HG03139 (cell line): ENCODE measurements around the gene LNP1.
"Not testable (repeated sequence)": the region's sequence is repeated elsewhere in the genome, so short reads cannot be mapped to it uniquely, and the experiment has no call there.

Experiments
- ATAC-seq: cut with Tn5 transposase; IDR thresholded peaks from one replicate; pipeline ENCODE4 v1.9.1; 2021; ENCODE audit not compliant: unreplicated experiment

Gene LNP1

DNA sequence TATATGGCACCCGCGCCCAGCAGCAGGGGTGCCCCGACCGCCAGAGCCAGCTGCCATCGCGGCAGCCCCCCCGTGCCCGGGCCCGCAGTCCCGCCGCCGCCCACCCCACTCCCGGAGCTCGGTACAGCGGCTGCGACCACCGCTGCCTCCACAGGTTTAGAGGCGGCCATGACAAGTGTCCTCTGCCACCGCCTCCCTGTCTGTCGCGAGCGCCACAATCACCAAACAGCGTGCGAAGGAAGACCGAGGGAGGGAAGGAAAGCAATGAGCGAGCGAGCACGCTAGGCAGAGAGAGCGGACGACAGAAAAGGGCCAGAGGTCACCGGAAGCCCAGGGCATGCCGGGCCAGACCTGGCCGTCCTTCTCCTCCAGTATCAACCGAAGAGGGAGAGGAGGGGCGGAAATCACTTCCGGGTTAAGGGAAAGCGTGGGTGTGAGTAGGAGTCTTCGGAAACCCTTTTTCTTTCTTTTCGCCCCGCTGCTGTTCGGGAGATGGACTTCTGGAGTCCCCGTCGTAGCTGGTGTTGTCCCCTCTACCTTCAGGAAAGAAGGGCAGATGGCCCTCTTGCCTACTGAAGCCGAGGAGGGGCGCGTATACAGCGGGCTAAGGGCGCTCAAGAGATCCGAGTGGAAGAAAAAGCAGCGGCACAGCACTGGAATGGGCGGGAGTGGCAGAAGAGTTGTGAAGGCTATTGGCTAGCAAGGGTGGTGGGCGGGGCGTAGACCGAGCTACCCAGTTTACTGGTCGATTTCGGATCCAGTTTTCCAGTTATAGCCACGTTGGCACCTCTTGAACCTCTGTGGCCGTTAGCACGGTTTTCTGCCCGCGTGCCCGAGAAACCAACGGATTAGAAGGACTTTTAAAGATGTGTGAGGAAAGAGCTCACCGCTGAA, at the start of gene LNP1, which contains the start of gene TOMM70:
TSS of gene LNP1 (plus strand) at position 760 of the 894 bp plus-strand sequence. CDS start 28,191 bp downstream, outside the sequence.
TSS of gene TOMM70 (minus strand) at position 310 of the 894 bp plus-strand sequence. CDS start at position 170, 140 bp downstream.
- ATAC-seq = peak; percentile 92

- ATAC-seq = not testable (repeated sequence)
These were observed 49.6 kb upstream of the LNP1 start for GRCh38 chr3:100351770-100352169.

GRCh38 chr3:100352296-100353231, 48.8 kb upstream of the LNP1 start:
- no peak for ATAC-seq

DNA sequence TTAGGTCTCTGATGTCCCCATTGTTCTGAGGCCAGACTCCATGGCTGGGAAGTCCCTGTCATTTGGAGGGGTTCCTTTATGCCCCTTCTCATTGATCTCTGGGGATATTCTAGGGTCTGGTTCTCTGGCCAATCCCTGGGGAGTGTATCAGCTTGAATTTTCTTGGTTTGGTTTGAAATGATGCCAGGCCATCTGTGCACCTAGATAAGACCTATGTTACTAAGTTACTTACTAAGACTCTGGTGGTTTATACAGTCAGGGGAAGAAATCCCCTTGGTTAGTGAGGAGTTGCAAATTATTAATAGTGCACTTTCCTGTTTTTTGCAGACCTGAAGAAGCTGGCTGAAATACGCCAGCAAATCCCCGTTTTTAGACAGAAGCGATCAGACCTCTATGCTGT, 46.5 kb upstream of the LNP1 start:
- no peak for ATAC-seq

DNA sequence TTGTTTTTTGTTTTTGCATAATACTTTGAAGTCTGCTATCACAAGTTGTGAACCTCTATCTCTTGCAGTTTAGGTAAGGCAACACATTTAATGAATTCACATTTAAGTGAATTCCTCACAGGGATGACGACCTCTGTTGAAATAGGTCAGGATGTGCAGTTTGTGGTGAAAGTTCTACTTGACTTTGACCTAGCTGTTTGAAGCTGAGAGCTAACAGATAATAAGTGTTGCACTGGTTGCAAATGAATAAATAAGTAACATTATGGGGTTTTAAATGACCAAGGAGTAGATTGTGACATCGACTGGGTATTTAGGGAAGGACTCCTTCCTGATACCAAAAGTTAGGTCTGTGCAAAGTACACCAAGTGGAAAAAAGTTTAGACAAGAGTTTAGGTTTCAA, 42.9 kb upstream of the LNP1 start:
- ATAC-seq = no peak

DNA sequence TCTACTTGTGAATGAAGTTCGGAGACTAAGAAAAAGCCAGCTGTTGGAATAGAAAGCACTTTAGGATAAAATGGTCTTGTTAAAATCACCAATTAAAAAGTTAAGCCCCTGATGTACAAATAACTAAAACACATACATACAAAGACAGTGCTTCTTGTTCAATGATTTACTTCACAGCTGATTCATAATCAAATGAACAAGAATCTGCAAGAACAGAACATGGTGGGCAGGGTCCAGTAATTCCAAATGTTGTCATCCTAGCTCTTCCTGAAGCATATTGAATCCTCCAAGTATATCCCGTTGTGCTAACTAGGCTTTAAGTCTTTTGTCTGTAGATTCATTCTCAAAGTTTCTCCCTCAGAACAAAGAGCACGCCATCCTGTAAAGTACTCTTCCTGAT, 42.3 kb upstream of the LNP1 start:
- ATAC-seq = no peak

DNA sequence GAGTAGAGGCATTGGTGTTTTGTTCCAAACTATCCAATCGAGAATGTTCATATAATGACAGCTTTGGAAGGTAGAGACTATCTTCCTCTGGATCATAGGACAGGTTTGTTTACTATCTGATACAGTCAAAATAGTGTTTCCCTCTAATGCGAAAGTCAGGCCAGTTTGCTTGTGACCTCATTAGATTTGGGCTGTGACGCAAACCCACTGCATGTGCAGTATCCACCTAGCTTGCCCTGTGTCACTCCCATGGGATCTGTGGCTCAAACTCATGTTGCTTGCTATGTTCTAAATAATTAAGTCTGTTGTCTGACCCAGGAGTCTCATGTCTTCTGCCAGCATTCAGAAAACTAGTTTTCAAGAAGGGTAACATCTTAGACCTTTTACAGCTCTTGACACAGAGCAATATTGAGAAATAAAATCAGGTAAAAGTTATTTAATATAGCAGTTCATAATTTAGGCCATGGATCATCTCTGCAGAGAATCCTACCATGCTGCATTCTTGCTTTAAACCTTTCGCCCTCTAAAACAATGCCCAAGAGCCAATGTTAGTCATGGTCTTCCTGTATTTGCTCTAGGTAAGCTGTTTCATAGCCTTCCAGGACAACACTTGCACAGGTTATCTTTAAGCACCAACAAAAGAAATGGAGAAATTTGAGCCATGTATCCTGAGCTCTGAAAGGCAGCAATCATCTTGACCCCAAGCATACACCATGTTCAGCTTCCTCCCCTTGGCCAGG, 40.4 kb upstream of the LNP1 start:
- ATAC-seq = no peak

DNA sequence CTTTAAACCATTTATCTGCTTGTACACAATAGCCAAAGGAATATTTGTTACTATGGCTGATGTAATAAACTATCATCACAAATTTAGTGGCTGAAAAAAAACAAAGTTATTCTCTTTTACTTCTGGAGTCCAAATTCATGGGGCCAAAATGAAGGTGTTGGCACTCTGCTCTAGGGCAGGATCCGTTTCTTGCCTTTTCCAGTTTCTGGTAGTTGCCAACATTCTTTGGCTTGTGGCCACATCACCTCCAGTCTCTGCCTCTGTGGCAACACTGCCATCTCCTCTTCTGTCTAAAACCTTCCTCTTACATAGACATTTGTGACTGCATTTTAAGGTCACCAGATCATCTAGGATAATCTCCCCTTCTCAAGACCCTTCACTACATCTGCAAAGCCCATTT, 39.4 kb upstream of the LNP1 start:
- ATAC-seq = no peak

- ATAC-seq = no peak
These were observed 36.9 kb upstream of the LNP1 start for GRCh38 chr3:100364421-100364820.

GRCh38 chr3:100366424-100366823, 34.9 kb upstream of the LNP1 start:
- no peak for ATAC-seq

GRCh38 chr3:100368441-100368840, 32.9 kb upstream of the LNP1 start:
- no peak for ATAC-seq

DNA sequence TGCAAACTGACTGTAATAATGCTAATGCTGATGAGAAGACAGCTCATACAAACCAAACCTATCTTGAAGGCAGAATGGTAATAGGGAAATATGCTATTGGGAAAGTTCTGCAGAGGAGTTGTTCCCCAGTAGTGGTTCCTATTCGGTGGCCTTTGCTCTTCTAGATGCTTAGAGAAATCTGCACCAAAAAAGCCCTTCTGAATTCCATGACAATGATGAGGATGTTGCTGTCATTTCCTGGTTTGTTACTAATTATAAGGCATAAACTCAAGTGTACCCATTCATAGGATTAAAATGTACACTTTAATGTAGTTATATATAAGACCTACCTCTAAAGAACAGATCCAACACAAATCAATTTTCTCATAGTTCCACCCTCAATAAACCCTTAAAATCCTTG, 30.6 kb upstream of the LNP1 start:
- ATAC-seq = no peak

DNA sequence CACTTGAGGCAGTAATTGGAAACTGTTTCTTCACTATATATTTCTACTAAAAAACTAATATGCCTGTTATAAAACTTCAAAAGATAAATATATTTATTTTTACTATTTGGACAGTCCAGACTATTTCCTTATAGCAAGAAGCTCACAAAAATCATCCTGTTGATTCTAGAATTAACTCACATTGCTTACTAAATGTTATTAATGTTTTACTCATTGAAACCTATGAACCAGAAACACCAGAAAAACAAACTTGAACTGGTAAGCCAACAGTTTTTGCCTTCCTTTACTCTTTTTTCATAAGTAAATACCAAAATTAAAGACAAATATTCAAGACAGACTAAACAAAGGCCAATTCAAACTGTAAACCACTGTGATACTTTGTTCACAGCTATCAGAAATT, 26.8 kb upstream of the LNP1 start:
- no peak for ATAC-seq

DNA sequence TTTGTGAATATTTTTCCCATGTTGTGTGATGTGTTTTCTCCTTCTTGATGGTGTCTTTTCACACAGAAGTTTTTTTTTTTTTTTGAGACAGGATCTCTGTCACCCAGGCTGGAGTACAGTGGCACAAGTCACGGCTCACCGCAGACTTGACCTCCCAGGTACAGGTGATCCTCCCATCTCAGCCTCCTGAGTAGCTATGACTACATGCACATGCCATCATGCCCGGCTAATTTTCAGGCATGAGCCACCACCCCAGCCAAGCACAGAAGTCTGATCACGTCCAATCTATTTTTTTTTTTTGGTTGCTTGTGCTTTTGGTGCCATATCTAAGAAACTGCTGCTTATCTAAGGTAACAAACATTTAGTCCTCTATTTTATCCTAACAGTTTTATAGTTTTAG, 25.0 kb upstream of the LNP1 start:
- ATAC-seq = no peak

DNA sequence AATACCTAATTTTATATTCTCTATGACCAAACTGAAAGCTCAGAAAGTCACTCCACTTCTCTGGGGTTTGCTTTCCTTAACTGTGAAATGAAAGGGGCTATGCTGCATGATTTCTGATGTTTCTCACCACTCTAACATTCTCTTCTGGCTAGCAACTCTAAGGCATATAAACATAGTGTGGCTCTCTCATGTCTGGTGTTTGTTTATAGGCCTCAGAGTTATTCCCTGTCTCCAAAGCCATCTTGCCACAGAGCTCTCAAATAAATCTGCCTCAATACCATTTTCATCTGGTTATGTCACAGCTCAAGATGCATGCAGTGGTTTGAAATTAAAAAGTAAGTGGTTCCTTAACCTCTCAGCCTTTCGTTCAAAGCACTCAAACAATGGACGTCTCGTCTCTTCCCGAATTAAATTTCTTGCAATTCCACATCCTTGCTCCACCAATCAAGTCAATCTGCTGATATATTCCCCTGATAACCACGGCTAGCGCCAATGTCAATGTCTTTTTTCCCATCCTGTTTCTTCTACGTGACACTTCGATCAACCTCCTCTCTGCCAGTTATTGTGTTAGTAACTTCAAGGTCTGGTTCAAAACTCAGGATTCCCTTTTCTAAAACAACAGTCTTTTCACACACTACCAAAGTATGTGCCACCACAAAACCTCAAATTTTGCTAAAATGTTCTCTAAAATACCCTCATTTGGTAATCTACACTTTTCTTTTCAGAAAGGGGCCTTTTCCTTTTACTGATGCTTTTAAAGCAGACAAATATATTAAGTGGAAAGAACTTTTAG, 16.4 kb upstream of the LNP1 start:
- ATAC-seq = no peak

DNA sequence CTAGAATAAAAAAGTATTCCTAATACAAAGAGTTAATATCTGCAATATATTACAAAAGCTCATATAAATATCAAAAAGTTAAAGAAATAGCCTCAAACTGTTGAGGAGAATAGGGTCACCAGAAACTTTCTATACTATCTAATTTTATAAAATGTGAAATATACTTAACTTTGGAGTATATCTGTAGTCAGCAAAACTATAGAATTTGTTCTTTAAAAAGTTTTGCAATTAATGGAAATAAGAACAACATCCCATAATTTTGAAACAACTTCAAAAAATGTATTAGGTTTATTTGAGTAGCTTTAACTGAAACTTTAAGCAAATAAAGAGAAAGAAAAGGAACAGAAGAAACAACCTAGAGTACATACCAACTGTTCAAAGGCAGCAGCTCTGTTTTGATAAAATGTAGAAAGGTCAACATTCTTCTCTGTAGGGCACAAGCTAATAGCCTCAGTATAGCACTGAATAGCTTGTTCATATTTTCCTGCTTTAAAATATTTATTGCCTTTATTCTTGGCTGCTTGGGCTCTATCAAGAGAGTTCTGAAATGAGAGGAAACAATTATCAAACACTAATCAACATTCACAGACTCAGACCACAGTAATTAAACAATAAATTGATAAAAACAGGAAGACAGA, 14.8 kb upstream of the LNP1 start:
- no peak for ATAC-seq

GRCh38 chr3:100389025-100389424, 12.3 kb upstream of the LNP1 start:
- no peak for ATAC-seq

GRCh38 chr3:100395679-100396431, 5.5 kb upstream of the LNP1 start:
- no peak for ATAC-seq

GRCh38 chr3:100396967-100397366, 4.4 kb upstream of the LNP1 start:
- no peak for ATAC-seq
